Naive B cell (primary cell): Measurements from ENCODE around the gene ANTKMT. TPM values are rescaled to one million over a fixed set of nuclear protein-coding genes. Genes with fewer than 3 reads are reported as not detected.
A peak's percentile ranks its signal among the peaks of the same experiment; 100 is the strongest.
"Not testable (repeated sequence)": the region's sequence is repeated elsewhere in the genome, so short reads cannot be mapped to it uniquely, and the experiment has no call there.

Source experiments
- ATAC-seq, 2 donors: fragments of 150-1000 bp; cut with Tn5 transposase; 2 replicates each; pipeline ENCODE4 v1.10.0; 2021; ENCODE audit warnings: low read depth in 2 of 2, mild to moderate bottlenecking in 2 of 2, moderate library complexity in 2 of 2
- DNase-seq: peaks from one replicate; pipeline ENCODE4 v3.0.0; 2022
- H3K27ac Mint-ChIP-seq, 6 donors: one replicate each; pipeline ENCODE4 v1.8.0; 2020 to 2022; ENCODE audit warnings: mild to moderate bottlenecking in 6 of 6, mixed read lengths in 6 of 6, moderate library complexity in 5 of 6, inconsistent platforms in 2 of 6
- H3K27me3 Mint-ChIP-seq, 3 donors: one replicate each; pipeline ENCODE4 v1.8.0; 2021 to 2022; ENCODE audit warnings: mixed read lengths in 3 of 3, mild to moderate bottlenecking in 1 of 3
- H3K36me3 Mint-ChIP-seq, 2 donors: one replicate each; pipeline ENCODE4 v1.8.0; 2020 to 2022; ENCODE audit warnings: mixed read lengths in 2 of 2, inconsistent platforms in 1 of 2, mild to moderate bottlenecking in 1 of 2
- H3K4me1 Mint-ChIP-seq, 3 donors: one replicate each; pipeline ENCODE4 v1.8.0; 2020 to 2022; ENCODE audit warnings: mixed read lengths in 3 of 3, inconsistent platforms in 1 of 3, mild to moderate bottlenecking in 1 of 3, moderate library complexity in 1 of 3
- H3K4me3 Mint-ChIP-seq, 8 donors: one replicate each; pipeline ENCODE4 v1.8.0; 2020 to 2022; ENCODE audit warnings: mild to moderate bottlenecking in 8 of 8, mixed read lengths in 8 of 8, moderate library complexity in 8 of 8, inconsistent platforms in 2 of 8
- H3K9me3 Mint-ChIP-seq, 7 donors: one replicate each; pipeline ENCODE4 v1.8.0; 2020 to 2022; ENCODE audit warnings: mixed read lengths in 7 of 7, mild to moderate bottlenecking in 5 of 7, inconsistent platforms in 2 of 7, moderate library complexity in 1 of 7
- polyA plus RNA-seq, 6 donors: library from polyadenylated mRNA; unstranded; fragments of 300-500 nt; fragmentation: Illumina TruSeq; gene quantifications; one replicate each; pipeline ENCODE4 v1.2.3, GENCODE V29; 2021; ENCODE audit warnings: low read depth in 6 of 6

ANTKMT gene
- polyA plus RNA-seq, 6 donors from 2014 or later, result 21.5 to 62.0 (median 38.0) TPM

DNA sequence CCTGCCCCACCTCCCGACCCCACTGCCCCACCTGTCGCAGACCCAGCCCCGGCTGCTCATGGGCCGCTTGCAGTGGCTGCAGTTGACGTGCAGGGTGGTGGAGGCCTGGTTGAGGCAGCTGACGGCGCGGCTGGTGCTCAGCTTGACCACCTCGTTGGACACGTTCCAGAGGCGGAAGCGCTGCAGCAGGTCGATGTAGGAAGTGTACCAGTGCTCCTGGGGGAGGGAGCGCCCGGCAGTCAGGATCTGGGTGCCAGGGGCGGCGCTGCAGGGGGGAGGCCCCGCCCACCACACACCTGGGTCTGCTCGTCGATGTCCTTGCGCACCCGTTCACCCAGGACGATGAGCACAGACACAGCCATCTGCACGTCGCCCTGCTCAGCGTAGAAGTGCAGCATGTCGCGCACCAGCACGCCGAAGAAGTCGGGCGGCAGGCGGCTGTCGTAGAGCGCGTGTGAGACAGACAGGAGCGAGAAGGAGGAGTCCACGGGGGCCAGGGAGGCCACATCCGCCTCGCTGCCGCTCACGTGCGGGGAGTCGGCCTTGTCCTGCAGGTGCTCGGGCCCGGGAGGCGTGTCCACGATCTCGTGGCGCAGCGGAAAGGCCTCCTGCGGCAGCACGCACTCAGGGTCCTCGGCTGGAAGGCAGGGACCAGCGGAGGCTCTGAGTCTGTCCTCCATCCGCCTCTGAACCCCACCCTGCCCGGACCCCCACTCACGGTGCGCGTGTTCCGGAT is 35.8 kb upstream of the ANTKMT start:
- peak overlapping the region in 1 of 8 donors; percentile 79 for H3K4me3 Mint-ChIP-seq
- no peak for DNase-seq
- H3K4me1 Mint-ChIP-seq, result peaks cover 9 to 53% (median 49%) of the 10 kb centered on the region in 3 donors
- ATAC-seq, result no peak
- no peaks in the 10 kb centered on the region for H3K27me3 Mint-ChIP-seq
- H3K9me3 Mint-ChIP-seq, result no peaks in the 10 kb centered on the region
- H3K27ac Mint-ChIP-seq, result peak overlapping the region in 2 of 6 donors; percentile 70 to 83
- H3K36me3 Mint-ChIP-seq, result no peaks in the 10 kb centered on the region

DNA sequence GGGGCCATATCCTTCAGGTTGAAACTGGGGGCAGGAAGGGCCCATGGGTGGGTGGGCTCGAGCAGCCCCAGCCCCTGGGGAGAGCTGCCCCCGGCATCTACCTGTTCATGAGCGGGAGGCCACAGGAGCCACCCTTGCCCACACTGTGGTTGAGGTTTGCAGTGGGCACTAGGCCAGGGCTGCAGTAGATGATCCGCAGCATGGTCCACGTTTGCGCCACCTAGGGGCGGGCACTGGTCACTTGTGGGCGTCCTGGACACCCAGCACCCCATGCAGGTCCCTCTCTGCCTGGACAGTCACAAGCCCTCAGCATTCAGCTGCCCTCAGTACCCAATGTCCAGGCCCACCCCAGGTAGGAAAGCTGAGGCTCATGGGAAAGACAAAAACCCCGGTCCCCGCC is 35.0 kb upstream of the ANTKMT start:
- Mint-ChIP-seq H3K27ac (peak overlapping the region in 3 of 6 donors; percentile 63 to 77 (median 76)), H3K27me3 (no peaks in the 10 kb centered on the region), H3K4me3 (peak overlapping the region in 6 of 8 donors; percentile 19 to 79 (median 62)), H3K4me1 (peaks cover 14 to 58% (median 49%) of the 10 kb centered on the region in 3 donors), H3K36me3 (no peaks in the 10 kb centered on the region), H3K9me3 (no peaks in the 10 kb centered on the region)
- ATAC-seq, result no peak
- DNase-seq, result no peak

DNA sequence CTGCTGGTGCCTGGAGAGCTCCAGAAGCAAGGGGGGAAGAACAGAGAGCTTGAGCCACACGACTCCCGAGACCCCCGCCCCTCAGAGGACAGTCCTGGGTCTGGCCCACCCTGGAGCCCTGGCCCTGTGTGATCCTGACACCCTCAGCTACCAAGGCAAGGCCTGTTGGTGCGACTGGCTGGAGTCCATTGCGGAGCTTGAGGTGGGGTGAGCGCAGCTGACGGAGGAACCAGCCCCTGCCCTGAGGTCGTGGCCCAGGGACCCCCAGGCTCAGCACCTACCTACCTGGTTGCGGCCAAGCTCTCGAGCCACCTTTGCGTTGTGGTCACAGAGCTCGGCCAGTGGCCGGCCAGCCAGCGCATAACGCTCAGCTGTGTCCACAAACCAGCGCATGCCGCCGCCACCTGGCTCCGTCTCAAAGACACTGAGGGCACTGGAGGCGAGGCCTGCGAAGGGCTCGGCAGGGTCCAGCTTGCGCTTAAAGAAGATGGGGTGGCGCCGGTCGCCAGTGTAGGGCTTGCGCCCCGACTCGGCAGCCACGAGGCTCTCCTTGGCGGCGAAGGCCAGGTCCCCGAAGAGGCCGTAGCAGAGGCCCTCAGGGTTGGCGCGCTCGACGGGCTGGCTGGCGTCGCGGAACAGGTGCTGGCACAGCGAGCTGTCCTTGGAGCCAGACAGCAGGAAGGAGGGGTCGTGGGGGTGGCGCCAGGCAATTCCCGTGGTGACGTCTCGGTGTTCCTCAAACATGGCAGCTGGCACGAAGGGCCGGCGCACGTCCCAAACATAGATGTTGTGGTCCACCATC is 34.3 kb upstream of the ANTKMT start:
- no peak for ATAC-seq
- DNase-seq, result no peak
- Mint-ChIP-seq H3K27me3 (no peaks in the 10 kb centered on the region), H3K4me1 (peaks cover 17 to 54% (median 42%) of the 10 kb centered on the region in 3 donors), H3K27ac (peak overlapping the region in 1 of 6 donors; percentile 77), H3K36me3 (no peaks in the 10 kb centered on the region), H3K9me3 (no peaks in the 10 kb centered on the region), H3K4me3 (peak overlapping the region in 3 of 8 donors; percentile 6 to 59 (median 53))

DNA sequence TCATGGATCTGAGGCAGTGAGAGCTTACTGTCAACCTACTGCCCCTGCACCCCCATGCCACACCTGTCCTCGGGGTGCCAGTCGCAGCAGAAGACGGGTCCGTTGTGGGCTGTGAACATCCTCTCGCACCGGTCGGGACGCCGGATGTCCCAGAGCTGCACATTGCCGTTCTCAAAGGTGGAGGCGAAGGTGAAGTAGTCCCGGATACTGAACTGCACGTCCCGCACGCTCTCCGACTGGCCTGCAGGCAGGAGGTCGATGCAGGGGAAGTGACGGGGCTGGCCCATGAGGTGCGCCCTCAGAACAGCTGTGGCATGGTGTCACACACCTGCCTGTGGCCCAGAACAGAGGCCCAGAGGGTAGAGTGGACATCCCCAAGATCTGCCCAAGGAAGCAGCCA is 33.4 kb upstream of the ANTKMT start:
- Mint-ChIP-seq H3K36me3 (no peaks in the 10 kb centered on the region), H3K4me1 (peaks cover 17 to 45% (median 36%) of the 10 kb centered on the region in 3 donors), H3K4me3 (peak overlapping the region in 4 of 8 donors; percentile 25 to 72 (median 55)), H3K9me3 (no peaks in the 10 kb centered on the region), H3K27ac (no peak overlapping the region), H3K27me3 (peaks cover 0 to 6% (median 1%) of the 10 kb centered on the region in 3 donors)
- no peak for DNase-seq
- ATAC-seq, result no peak

DNA sequence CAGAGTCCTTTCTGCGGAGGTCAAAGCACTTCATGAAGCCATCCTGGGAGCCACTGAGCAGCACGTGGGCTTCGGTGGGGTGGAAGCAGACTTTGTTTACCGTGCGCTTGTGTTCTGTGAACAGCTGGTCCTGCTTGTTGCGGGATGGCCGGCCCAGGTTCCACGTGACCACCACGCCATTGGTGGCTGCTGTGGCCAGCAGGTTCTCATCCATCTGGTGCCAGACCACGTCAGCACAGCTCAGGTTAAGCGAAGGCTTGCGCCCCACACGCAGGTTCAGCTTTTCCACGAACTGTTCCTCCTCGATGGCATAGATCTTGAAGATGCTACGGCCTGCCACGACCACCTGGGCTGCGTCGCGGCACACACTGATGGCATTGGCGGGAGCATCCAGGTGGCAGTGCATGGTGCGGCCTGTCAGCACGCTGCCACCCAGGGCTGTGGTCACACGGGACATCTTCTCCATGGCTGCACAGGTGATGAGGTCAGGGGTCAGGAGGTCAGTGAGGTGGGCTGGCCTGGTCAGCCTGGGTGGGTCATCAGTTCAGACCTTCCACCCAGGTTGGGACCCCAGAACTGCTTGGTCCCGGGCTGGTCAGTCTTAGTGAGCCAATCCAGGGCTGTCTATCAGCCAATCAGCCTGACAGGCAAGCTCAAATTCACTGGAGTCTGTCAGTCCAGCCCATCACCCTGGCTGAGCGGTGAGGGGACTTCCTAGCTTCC is 31.6 kb upstream of the ANTKMT start:
- peak overlapping the region in 5 of 6 donors; percentile 33 to 96 (median 56) for H3K27ac Mint-ChIP-seq
- no peak for ATAC-seq
- H3K4me3 Mint-ChIP-seq, result peak overlapping the region; percentile 89 to 97 (median 94)
- H3K36me3 Mint-ChIP-seq, result no peaks in the 10 kb centered on the region
- no peaks in the 10 kb centered on the region for H3K9me3 Mint-ChIP-seq
- H3K27me3 Mint-ChIP-seq, result peaks cover 0 to 15% (median 13%) of the 10 kb centered on the region in 3 donors
- H3K4me1 Mint-ChIP-seq, result peaks cover 22 to 40% (median 29%) of the 10 kb centered on the region in 3 donors
- no peak for DNase-seq

DNA sequence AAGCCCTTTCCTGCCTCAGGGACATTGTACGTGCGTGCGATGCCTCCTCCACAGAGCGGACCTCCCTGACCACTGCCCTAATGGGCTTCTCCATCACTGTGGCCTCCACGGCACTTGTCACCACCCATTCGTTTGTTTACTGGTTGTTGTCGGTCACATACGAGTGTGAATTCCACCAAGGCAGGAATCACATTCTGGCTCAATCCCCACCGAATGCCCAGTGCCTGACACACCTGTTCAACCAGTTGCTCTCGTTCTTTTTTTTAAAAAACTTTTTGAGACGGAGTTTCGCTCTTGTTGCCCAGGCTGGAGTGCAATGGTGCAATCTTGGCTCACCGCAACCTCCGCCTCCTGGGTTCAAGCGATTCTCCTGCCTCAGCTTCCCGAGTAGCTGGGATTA is 29.7 kb upstream of the ANTKMT start:
- not testable (repeated sequence) for H3K9me3 Mint-ChIP-seq, H3K36me3 Mint-ChIP-seq, ATAC-seq, DNase-seq
- Mint-ChIP-seq H3K4me3 (peak overlapping the region in 7 of 8 donors; percentile 89 to 97 (median 94)), H3K27ac (peak overlapping the region in 2 of 6 donors; percentile 47 to 93), H3K27me3 (peaks cover 0 to 19% (median 15%) of the 10 kb centered on the region in 3 donors), H3K4me1 (peaks cover 21 to 33% (median 27%) of the 10 kb centered on the region in 3 donors)

DNA sequence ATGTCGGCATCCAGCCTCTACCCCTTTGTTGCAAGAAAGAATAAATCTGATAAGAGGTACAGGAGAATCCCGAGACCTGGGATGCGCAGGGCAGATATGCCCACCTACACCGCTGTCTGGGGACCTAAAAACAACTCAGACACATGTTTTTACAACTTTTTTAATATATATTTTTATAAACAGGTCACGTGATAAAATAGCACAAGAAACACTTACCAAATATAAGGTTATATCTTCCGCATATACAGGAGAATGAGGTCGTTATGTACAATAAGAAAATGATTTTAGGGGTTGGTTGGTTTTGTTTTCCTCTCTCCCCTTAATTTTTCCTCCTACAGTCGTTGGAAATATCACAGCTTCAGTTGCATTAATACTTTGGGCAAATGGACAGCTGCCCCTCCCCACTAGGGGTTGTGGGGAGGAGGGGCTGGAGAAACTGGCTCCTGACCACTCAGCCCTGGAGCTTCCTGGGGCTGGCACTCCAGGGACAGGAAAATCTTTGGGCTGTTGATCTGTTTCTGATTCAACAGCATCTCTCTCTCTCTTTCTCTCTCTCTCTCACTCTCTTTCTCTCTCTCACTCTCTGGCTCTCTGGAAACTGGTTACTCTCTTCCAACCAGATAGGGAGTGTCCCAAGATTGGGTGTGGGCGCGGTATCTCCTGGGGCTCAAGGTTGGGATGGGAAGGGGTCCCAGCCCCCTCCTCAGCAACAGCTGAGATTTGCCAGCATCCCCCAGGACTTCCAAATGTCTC is 28.4 kb upstream of the ANTKMT start:
- no peak for ATAC-seq
- DNase-seq, result no peak
- Mint-ChIP-seq H3K4me1 (peaks cover 18 to 33% (median 27%) of the 10 kb centered on the region in 3 donors), H3K36me3 (no peaks in the 10 kb centered on the region), H3K9me3 (no peaks in the 10 kb centered on the region), H3K27me3 (peaks cover 0 to 24% (median 15%) of the 10 kb centered on the region in 3 donors), H3K27ac (no peak overlapping the region), H3K4me3 (peak overlapping the region in 6 of 8 donors; percentile 18 to 95 (median 46))

DNA sequence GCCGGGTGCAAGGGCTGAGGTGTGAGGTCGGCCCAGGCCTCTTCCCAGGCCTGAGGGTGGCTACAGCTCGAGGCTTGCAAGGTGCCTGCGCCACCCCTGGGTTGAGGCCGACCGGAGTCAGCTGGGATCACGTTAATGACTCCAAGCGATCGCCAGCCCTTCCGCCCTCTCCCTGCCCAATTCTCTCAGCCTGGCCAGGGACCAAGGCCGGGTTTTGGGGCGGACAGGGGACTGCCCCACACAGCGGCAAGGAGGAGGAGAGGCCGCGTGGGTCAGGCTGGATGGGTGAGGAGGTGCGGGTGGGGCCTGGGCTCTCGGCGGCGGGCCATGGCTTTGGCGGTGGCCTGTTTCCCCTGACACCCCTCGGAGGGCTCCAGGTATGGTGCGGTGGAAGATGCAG is 27.6 kb upstream of the ANTKMT start:
- no peaks in the 10 kb centered on the region for H3K9me3 Mint-ChIP-seq
- H3K4me3 Mint-ChIP-seq, result peak overlapping the region in 4 of 8 donors; percentile 39 to 74 (median 63)
- no peak for DNase-seq
- H3K27ac Mint-ChIP-seq, result no peak overlapping the region
- ATAC-seq, result no peak
- peaks cover 0 to 32% (median 15%) of the 10 kb centered on the region in 3 donors for H3K27me3 Mint-ChIP-seq
- no peaks in the 10 kb centered on the region for H3K36me3 Mint-ChIP-seq
- H3K4me1 Mint-ChIP-seq, result peaks cover 18 to 27% (median 27%) of the 10 kb centered on the region in 3 donors

DNA sequence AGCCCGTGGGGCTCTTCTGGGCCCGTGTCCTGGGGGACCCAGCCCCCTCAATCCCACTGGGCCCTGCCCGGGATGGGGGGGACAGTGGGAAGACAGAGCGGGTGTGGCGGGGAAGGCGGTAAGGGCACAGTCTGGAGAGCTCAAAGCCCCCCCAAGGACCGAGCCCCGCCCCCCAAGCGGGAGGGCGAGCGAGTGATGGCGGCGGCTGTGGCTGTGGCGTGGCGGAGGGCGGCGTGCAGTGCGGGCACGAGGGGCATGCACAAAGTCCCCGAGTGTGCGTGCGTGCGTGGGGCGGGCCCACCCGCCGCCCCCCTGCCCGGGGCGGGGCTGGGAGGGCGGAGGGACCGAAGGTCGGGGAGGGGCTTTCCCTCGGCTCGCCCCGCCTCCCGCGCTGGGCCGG is 27.2 kb upstream of the ANTKMT start:
- Mint-ChIP-seq H3K4me3 (peak overlapping the region in 4 of 8 donors; percentile 39 to 74 (median 63)), H3K27me3 (peaks cover 0 to 34% (median 15%) of the 10 kb centered on the region in 3 donors), H3K4me1 (peaks cover 16 to 26% (median 23%) of the 10 kb centered on the region in 3 donors), H3K27ac (no peak overlapping the region), H3K36me3 (no peaks in the 10 kb centered on the region), H3K9me3 (no peaks in the 10 kb centered on the region)
- DNase-seq, result no peak
- peak in 1 of 2 donors; percentile 48 for ATAC-seq

DNA sequence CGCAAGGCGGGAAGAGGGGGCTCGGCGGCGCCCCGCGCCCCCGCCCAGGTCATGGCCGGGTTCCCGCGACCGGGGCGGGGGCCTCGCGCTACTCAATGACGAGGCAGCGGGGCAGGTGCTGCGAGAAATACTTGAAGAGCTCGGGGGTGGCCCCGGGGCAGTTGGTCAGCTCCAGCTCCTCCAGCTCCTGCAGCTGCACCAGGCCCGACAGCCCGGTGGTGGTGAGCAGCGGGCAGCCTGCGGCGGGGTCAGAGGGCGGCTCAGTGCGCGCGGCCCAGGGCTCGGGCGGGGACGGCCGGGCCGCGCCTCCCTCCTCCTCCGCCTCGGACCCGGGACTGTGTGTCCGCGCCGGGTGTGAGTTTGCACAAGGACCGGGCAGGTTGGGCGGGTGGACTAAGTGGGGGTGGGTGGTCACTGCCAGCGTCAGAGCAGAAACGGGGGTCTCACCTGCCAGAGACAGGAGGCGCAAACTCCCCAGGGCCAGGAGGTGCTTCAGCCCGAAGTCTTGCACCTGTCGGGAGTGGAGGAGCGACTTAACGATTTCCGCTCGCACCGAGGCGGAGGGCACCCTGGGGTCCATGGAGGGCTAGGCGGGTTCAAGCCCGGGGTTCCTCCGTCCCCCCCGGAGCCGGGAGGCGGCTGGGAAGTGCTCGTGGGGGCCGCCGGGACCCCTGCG is 26.6 kb upstream of the ANTKMT start:
- Mint-ChIP-seq H3K4me1 (peaks cover 10 to 21% (median 18%) of the 10 kb centered on the region in 3 donors), H3K36me3 (no peaks in the 10 kb centered on the region), H3K9me3 (no peaks in the 10 kb centered on the region), H3K4me3 (peak overlapping the region; percentile 43 to 90 (median 73)), H3K27me3 (peaks cover 0 to 34% (median 15%) of the 10 kb centered on the region in 3 donors), H3K27ac (no peak overlapping the region)
- ATAC-seq (no peak), DNase-seq (no peak)

DNA sequence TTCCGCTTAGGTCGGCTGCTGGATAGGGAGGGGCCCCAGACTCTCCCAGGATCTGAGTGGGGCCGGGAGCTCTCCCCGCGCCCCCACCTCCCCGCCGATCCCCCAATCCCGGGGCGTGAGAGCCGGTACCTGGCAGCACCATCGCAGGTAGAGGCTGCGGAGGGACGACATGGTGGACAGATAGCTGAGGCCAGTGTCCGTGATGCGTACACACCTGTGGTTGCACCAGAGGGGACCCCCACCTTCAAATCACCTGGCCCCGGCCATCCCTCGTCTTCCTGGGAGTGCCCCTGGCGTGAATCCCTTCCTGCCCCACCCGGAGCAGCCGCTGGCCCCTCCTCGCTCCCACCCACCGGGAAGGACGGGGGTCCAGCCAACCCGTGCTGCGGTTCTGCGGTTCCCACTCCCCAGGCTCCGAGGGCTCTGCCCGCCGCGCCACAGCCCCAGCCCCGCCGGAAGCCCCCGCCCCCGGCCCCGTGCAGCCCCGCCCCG is 26.0 kb upstream of the ANTKMT start:
- Mint-ChIP-seq H3K4me1 (peaks cover 6 to 19% (median 12%) of the 10 kb centered on the region in 3 donors), H3K9me3 (no peaks in the 10 kb centered on the region), H3K36me3 (no peaks in the 10 kb centered on the region), H3K4me3 (peak overlapping the region in 5 of 8 donors; percentile 47 to 80 (median 51)), H3K27ac (no peak overlapping the region), H3K27me3 (peaks cover 0 to 35% (median 15%) of the 10 kb centered on the region in 3 donors)
- no peak for ATAC-seq
- no peak for DNase-seq
